ENCODE results near the gene MEP1A. TPM values are rescaled to one million over a fixed set of nuclear protein-coding genes. Genes with fewer than 3 reads are reported as not detected.

Gene MEP1A
- total and polyA plus RNA-seq, 2 donors (not counting 3 experiments of a cell fraction or from before 2014, with no cell fraction given): not detected

DNA sequence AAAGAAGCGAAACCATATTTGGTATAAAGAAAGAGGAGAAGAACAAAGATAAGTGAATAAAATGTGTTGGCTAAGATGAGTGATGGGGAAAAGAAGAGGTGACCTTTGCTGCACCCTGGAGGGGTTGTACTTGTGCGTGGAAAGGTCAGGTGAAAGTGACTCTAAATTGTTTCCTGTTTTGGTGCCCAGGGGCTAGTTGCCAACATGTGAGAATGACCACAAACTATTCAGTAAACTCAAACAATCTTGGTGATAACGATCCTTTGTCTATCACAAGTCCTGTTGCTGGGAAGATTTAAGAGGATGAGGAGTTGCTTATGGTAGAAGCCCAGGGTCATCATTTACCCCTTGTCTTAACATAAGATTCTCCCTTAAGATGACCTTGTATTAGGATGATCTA, 70.6 kb downstream of the MEP1A start:
- Histone ChIP-seq H3K27ac (ENCODE audit: insufficient read depth, low read depth, low read length) (no peak overlapping the region), H3K79me2 (ENCODE audit: control insufficient read depth, insufficient read depth, low read length) (no peaks in the 10 kb centered on the region), H3K9me1 (replicated peaks; ENCODE audit: control insufficient read depth, extremely low read depth, insufficient read depth, low read length) (no peaks in the 10 kb centered on the region), H3K4me2 (ENCODE audit: insufficient read depth, low read length) (no peak overlapping the region), H4K20me1 (replicated peaks; ENCODE audit: control insufficient read depth, extremely low read depth, insufficient read depth, low read length) (no peaks in the 10 kb centered on the region), H3K9me3 (replicated peaks; ENCODE audit: control insufficient read depth, insufficient read depth, low read length) (no peaks in the 10 kb centered on the region), H3K4me1 (ENCODE audit: control insufficient read depth, extremely low read depth, insufficient read depth, low read length) (no peaks in the 10 kb centered on the region), H3K36me3 (ENCODE audit: control insufficient read depth in 2 of 2, extremely low read depth in 1 of 2, insufficient read depth in 2 of 2, low read length in 2 of 2) (peaks cover 2 to 3% of the 10 kb centered on the region in 2 experiments), H3K9ac (replicated peaks; ENCODE audit: extremely low read depth, insufficient read depth, low read length) (no peak overlapping the region), H3K4me3 (replicated peaks in 1 of 3; ENCODE audit: insufficient read depth in 1 of 3, low read depth in 1 of 3, low read length in 3 of 3) (no peak overlapping the region), H2AFZ (ENCODE audit: low read depth, low read length) (no peak overlapping the region), H3K27me3 (ENCODE audit: control insufficient read depth in 2 of 2, insufficient read depth in 2 of 2, low read length in 2 of 2) (no peaks in the 10 kb centered on the region)
- FAIRE-seq (no peak), DNase-seq (ENCODE audit: low read depth, low spot score) (no peak)
- TF ChIP-seq GATA2 (IDR thresholded peaks at IDR 0.05; ENCODE audit: insufficient read depth, insufficient read length, low read depth, low read length) (no peak), POLR2AphosphoS5 (IDR thresholded peaks at IDR 0.05; ENCODE audit: insufficient read depth, low read depth, low read length) (no peak), MYC (IDR thresholded peaks at IDR 0.05; ENCODE audit: low read depth, low read length) (no peak), JUN (IDR thresholded peaks at IDR 0.05; ENCODE audit: borderline replicate concordance, insufficient read depth, insufficient read length, low read depth) (no peak), EZH2 (IDR thresholded peaks at IDR 0.05; ENCODE audit: borderline replicate concordance, low read depth, low read length, severe bottlenecking) (no peak), FOS (IDR thresholded peaks at IDR 0.05; ENCODE audit: borderline replicate concordance, insufficient read depth, low read length) (no peak), POLR2A (IDR thresholded peaks at IDR 0.05; ENCODE audit: low read depth, low read length) (no peak)
- TF ChIP-seq, protein P1, sequence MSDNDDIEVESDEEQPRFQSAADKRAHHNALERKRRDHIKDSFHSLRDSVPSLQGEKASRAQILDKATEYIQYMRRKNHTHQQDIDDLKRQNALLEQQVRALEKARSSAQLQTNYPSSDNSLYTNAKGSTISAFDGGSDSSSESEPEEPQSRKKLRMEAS (IDR thresholded peaks at IDR 0.05; ENCODE audit: insufficient read depth, insufficient read length): no peak
- TF ChIP-seq, protein P2, sequence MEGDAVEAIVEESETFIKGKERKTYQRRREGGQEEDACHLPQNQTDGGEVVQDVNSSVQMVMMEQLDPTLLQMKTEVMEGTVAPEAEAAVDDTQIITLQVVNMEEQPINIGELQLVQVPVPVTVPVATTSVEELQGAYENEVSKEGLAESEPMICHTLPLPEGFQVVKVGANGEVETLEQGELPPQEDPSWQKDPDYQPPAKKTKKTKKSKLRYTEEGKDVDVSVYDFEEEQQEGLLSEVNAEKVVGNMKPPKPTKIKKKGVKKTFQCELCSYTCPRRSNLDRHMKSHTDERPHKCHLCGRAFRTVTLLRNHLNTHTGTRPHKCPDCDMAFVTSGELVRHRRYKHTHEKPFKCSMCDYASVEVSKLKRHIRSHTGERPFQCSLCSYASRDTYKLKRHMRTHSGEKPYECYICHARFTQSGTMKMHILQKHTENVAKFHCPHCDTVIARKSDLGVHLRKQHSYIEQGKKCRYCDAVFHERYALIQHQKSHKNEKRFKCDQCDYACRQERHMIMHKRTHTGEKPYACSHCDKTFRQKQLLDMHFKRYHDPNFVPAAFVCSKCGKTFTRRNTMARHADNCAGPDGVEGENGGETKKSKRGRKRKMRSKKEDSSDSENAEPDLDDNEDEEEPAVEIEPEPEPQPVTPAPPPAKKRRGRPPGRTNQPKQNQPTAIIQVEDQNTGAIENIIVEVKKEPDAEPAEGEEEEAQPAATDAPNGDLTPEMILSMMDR (IDR thresholded peaks at IDR 0.05; ENCODE audit: extremely low read depth in 1 of 2, insufficient read depth in 1 of 2, low read depth in 1 of 2, low read length in 2 of 2): no peak
- dilution Hi-C loops (cut with MboI; ENCODE audit: extremely low pct_ligation_motif_present, low sequenced_read_pairs): no loop called here
- no TSS peak for BruUV-seq (replicated peaks)
- intact Hi-C loops (cut with micrococcal nuclease): no loop called here
- POLR2A ChIA-PET: no interaction called here
- CTCF ChIA-PET: interaction anchor here (0.8 to 1.0 kb wide), 3 partner anchors 8 to 15 kb away, joined by 3 to 6 read pairs (median 4); no protein-coding TSS in a partner anchor

All from endothelial cell of umbilical vein (primary cell).